Stimulated activated CD4-positive, alpha-beta T cell treated with anti-CD3 and anti-CD28 coated beads, Interleukin-4, amount 100 ng/mL, for 4 hours (primary cell): ENCODE results near the gene LHX6.

Experiments used
- DNase-seq, 2 experiments: peaks; one replicate each; pipeline ENCODE4 v3.0.0-alpha.2; 2020

Gene LHX6

GRCh38 chr9:122228568-122229484 is at the start of gene LHX6:
Gene LHX6 (minus strand): TSS chr9:122228957. CDS start chr9:122228740, 217 bp downstream.
- peak in 1 of 2 experiments; percentile 21 for DNase-seq

GRCh38 chr9:122277285-122277897 is 48.6 kb upstream of the LHX6 start:
- no peak for DNase-seq

GRCh38 chr9:122276096-122276495 is 47.3 kb upstream of the LHX6 start:
- DNase-seq: no peak

GRCh38 chr9:122274055-122274454 is 45.3 kb upstream of the LHX6 start:
- no peak for DNase-seq

- DNase-seq: no peak
Measured at GRCh38 chr9:122268041-122268814, 39.5 kb upstream of the LHX6 start.

GRCh38 chr9:122265149-122265915 is 36.6 kb upstream of the LHX6 start:
- DNase-seq: peak in 1 of 2 experiments; percentile 2

- peak; percentile 87 for DNase-seq
Measured at GRCh38 chr9:122264360-122265148, 35.8 kb upstream of the LHX6 start, which contains the start of the genes MRRF and RBM18. Gene MRRF (plus strand): TSS chr9:122264882. CDS start chr9:122270892, 6,010 bp downstream. Gene RBM18 (minus strand): TSS chr9:122264840. CDS start chr9:122261492, 3,348 bp downstream.

- no peak for DNase-seq
Measured at GRCh38 chr9:122263699-122264349, 35.1 kb upstream of the LHX6 start.

GRCh38 chr9:122262073-122262472 is 33.3 kb upstream of the LHX6 start:
- no peak for DNase-seq

GRCh38 chr9:122261469-122261881 is 32.7 kb upstream of the LHX6 start:
- no peak for DNase-seq

GRCh38 chr9:122258886-122259415 is 30.2 kb upstream of the LHX6 start:
- DNase-seq: no peak

- DNase-seq: no peak
Measured at GRCh38 chr9:122256206-122256605, 27.4 kb upstream of the LHX6 start.

- no peak for DNase-seq
Measured at GRCh38 chr9:122254761-122255160, 26.0 kb upstream of the LHX6 start.

- no peak for DNase-seq
Measured at GRCh38 chr9:122252796-122253195, 24.0 kb upstream of the LHX6 start.

- DNase-seq: no peak
Measured at GRCh38 chr9:122251351-122251750, 22.6 kb upstream of the LHX6 start.

GRCh38 chr9:122248448-122248865 is 19.7 kb upstream of the LHX6 start:
- no peak for DNase-seq

GRCh38 chr9:122246666-122247065 is 17.9 kb upstream of the LHX6 start:
- DNase-seq: no peak

- DNase-seq: no peak
Measured at GRCh38 chr9:122244349-122244748, 15.6 kb upstream of the LHX6 start.

- DNase-seq: no peak
Measured at GRCh38 chr9:122239722-122240121, 11.0 kb upstream of the LHX6 start.

- DNase-seq: no peak
Measured at GRCh38 chr9:122236681-122237080, 7.9 kb upstream of the LHX6 start.
